ENCODE results near the gene GTPBP2. TPM values are rescaled to one million over a fixed set of nuclear protein-coding genes. Genes with fewer than 3 reads are reported as not detected.
"Not testable (repeated sequence)": the region's sequence is repeated elsewhere in the genome, so short reads cannot be mapped to it uniquely, and the experiment has no call there.

The GTPBP2 gene
- total and polyA plus RNA-seq, 2 experiments from 2014 or later, result 15.9 to 80.7 TPM

GRCh38 chr6:43600595-43600994 lies 28.5 kb downstream of the GTPBP2 start:
- TF ChIP-seq EZH2 (IDR thresholded peaks at IDR 0.05; ENCODE audit: insufficient read depth, poor library complexity, severe bottlenecking) (no peak), EZH2phosphoT487 (IDR thresholded peaks at IDR 0.05; ENCODE audit: insufficient read depth, low read depth) (no peak)
- Histone ChIP-seq H2AFZ (no peak overlapping the region), H3K4me1 (ENCODE audit: insufficient read depth) (peaks cover 11% of the 10 kb centered on the region), H3K27me3 (replicated peaks; ENCODE audit: insufficient read depth) (no peaks in the 10 kb centered on the region), H3F3A (ENCODE audit: insufficient read depth) (peaks cover 23% of the 10 kb centered on the region), H3K9me2 (ENCODE audit: insufficient read depth) (no peaks in the 10 kb centered on the region), H3K27ac (no peak overlapping the region), H4K20me1 (ENCODE audit: insufficient read depth) (no peaks in the 10 kb centered on the region), H3K36me3 (ENCODE audit: low read depth) (peaks cover 42% of the 10 kb centered on the region), H3K4me2 (ENCODE audit: unreplicated experiment) (no peak overlapping the region), H3K9ac (no peak overlapping the region), H3K4me3 (no peak overlapping the region), H3K9me3 (ENCODE audit: low read depth) (no peaks in the 10 kb centered on the region), H3K79me2 (ENCODE audit: insufficient read depth) (peaks cover 15% of the 10 kb centered on the region; the same call in 1 of the 2 replicates)
- DNase-seq, result no peak
- 95 to 96% methylated on average over 2 of the region's 2 CpGs for WGBS, 2 experiments (ENCODE audit: low coverage in 1 of 2, low lambda C conversion rate in 2 of 2, missing lambda C conversion rate in 2 of 2)
- in situ Hi-C loops (cut with MboI), result no loop called here

- WGBS, 2 experiments (ENCODE audit: low coverage in 1 of 2, low lambda C conversion rate in 2 of 2, missing lambda C conversion rate in 2 of 2), result 96 to 98% methylated on average over 1 of the region's 1 CpG
- in situ Hi-C loops (cut with MboI), result no loop called here
- no peak for TF ChIP-seq EZH2 (IDR thresholded peaks at IDR 0.05; ENCODE audit: insufficient read depth, poor library complexity, severe bottlenecking)
- TF ChIP-seq EZH2phosphoT487 (IDR thresholded peaks at IDR 0.05; ENCODE audit: insufficient read depth, low read depth), result no peak
- Histone ChIP-seq H3K27me3 (replicated peaks; ENCODE audit: insufficient read depth) (no peaks in the 10 kb centered on the region), H3K4me3 (no peak overlapping the region), H3K9ac (no peak overlapping the region), H3K9me3 (ENCODE audit: low read depth) (no peaks in the 10 kb centered on the region), H3F3A (ENCODE audit: insufficient read depth) (no peaks in the 10 kb centered on the region), H3K9me2 (ENCODE audit: insufficient read depth) (no peaks in the 10 kb centered on the region), H2AFZ (no peak overlapping the region), H4K20me1 (ENCODE audit: insufficient read depth) (no peaks in the 10 kb centered on the region), H3K79me2 (ENCODE audit: insufficient read depth) (peaks cover 68% of the 10 kb centered on the region), H3K4me1 (ENCODE audit: insufficient read depth) (no peaks in the 10 kb centered on the region), H3K27ac (no peak overlapping the region), H3K36me3 (ENCODE audit: low read depth) (peaks cover 35% of the 10 kb centered on the region), H3K4me2 (ENCODE audit: unreplicated experiment) (no peak overlapping the region)
- no peak for DNase-seq
Observed at GRCh38 chr6:43593938-43594337, 35.1 kb downstream of the GTPBP2 start.

GRCh38 chr6:43589564-43589963 lies 39.5 kb downstream of the GTPBP2 start:
- DNase-seq; H3K27ac ChIP-seq; in situ Hi-C loops (cut with MboI); H4K20me1 ChIP-seq (ENCODE audit: insufficient read depth); H3K9me2 ChIP-seq (ENCODE audit: insufficient read depth); H3K27me3 ChIP-seq (replicated peaks; ENCODE audit: insufficient read depth); H3K9ac ChIP-seq; H3K9me3 ChIP-seq (ENCODE audit: low read depth); H2AFZ ChIP-seq; H3K4me3 ChIP-seq; H3K4me2 ChIP-seq (ENCODE audit: unreplicated experiment): not testable (repeated sequence)
- Histone ChIP-seq H3K36me3 (ENCODE audit: low read depth) (peaks cover 44% of the 10 kb centered on the region), H3K79me2 (ENCODE audit: insufficient read depth) (peaks cover 72% of the 10 kb centered on the region), H3K4me1 (ENCODE audit: insufficient read depth) (peaks cover 12% of the 10 kb centered on the region), H3F3A (ENCODE audit: insufficient read depth) (peaks cover 10% of the 10 kb centered on the region)
- WGBS, 2 experiments (ENCODE audit: low coverage in 1 of 2, low lambda C conversion rate in 2 of 2, missing lambda C conversion rate in 2 of 2), result 100% methylated on average over 1 of the region's 1 CpG

GRCh38 chr6:43588194-43588593 lies 40.9 kb downstream of the GTPBP2 start:
- Histone ChIP-seq H2AFZ (no peak overlapping the region), H3K9ac (no peak overlapping the region), H3K9me3 (ENCODE audit: low read depth) (no peaks in the 10 kb centered on the region), H3K79me2 (ENCODE audit: insufficient read depth) (peaks cover 72% of the 10 kb centered on the region), H3F3A (ENCODE audit: insufficient read depth) (peaks cover 21% of the 10 kb centered on the region), H3K4me1 (ENCODE audit: insufficient read depth) (peaks cover 25% of the 10 kb centered on the region), H3K27ac (no peak overlapping the region), H3K36me3 (ENCODE audit: low read depth) (peaks cover 43% of the 10 kb centered on the region), H3K9me2 (ENCODE audit: insufficient read depth) (no peaks in the 10 kb centered on the region), H4K20me1 (ENCODE audit: insufficient read depth) (no peaks in the 10 kb centered on the region), H3K27me3 (replicated peaks; ENCODE audit: insufficient read depth) (no peaks in the 10 kb centered on the region), H3K4me2 (ENCODE audit: unreplicated experiment) (no peak overlapping the region), H3K4me3 (no peak overlapping the region)
- in situ Hi-C loops (cut with MboI), result no loop called here
- no peak for TF ChIP-seq EZH2phosphoT487 (IDR thresholded peaks at IDR 0.05; ENCODE audit: insufficient read depth, low read depth)
- no peak for TF ChIP-seq EZH2 (IDR thresholded peaks at IDR 0.05; ENCODE audit: insufficient read depth, poor library complexity, severe bottlenecking)
- WGBS, 2 experiments (ENCODE audit: low coverage in 1 of 2, low lambda C conversion rate in 2 of 2, missing lambda C conversion rate in 2 of 2), result 94 to 97% methylated on average over 5 of the region's 5 CpGs
- no peak for DNase-seq

Measured in GM23248 (cell line).